ENCODE results near the gene PHACTR2. TPM values are rescaled to one million over a fixed set of nuclear protein-coding genes. Genes with fewer than 3 reads are reported as not detected.

The PHACTR2 gene
- total RNA-seq, 2 donors from 2014 or later = 68.5 to 87.7 TPM

DNA sequence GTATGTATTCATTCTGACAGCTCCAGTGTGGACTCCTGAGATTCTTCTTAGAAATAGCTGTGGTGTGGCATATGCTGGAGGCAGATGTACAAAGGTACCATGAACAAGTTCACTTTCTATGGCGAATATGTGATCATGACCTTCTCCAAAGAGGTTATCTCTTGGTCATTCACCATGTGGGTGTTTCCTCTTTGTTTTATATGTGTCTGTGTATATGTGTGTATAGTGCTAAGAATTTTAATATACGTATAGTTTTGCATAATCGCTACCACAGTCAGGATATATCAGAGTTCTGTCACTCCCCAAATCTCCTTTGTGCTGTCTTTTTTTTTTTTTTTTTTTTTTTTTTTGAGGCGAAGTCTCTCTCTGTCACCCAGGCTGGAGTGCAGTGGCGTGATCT, 47.1 kb downstream of the PHACTR2 start:
- no peaks in the 10 kb centered on the region for H3K9me3 ChIP-seq
- DNase-seq (ENCODE audit: low spot score) = no peak
- H3K4me1 ChIP-seq (ENCODE audit: control insufficient read depth in 1 of 2, low read depth in 2 of 2) = peaks cover 0 to 17% of the 10 kb centered on the region in 2 donors
- H3K4me3 ChIP-seq = no peak overlapping the region
- H3K36me3 ChIP-seq = no peaks in the 10 kb centered on the region
- H3K27me3 ChIP-seq (replicated peaks; ENCODE audit: insufficient read depth) = no peaks in the 10 kb centered on the region
- peak overlapping the region in 1 of 2 donors; percentile 11 for H3K27ac ChIP-seq
- TF ChIP-seq, protein P1, sequence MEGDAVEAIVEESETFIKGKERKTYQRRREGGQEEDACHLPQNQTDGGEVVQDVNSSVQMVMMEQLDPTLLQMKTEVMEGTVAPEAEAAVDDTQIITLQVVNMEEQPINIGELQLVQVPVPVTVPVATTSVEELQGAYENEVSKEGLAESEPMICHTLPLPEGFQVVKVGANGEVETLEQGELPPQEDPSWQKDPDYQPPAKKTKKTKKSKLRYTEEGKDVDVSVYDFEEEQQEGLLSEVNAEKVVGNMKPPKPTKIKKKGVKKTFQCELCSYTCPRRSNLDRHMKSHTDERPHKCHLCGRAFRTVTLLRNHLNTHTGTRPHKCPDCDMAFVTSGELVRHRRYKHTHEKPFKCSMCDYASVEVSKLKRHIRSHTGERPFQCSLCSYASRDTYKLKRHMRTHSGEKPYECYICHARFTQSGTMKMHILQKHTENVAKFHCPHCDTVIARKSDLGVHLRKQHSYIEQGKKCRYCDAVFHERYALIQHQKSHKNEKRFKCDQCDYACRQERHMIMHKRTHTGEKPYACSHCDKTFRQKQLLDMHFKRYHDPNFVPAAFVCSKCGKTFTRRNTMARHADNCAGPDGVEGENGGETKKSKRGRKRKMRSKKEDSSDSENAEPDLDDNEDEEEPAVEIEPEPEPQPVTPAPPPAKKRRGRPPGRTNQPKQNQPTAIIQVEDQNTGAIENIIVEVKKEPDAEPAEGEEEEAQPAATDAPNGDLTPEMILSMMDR (IDR thresholded peaks at IDR 0.05) = no peak
- ATAC-seq (ENCODE audit: insufficient number of reproducible peaks, low FRiP score, low read depth) = no peak

DNA sequence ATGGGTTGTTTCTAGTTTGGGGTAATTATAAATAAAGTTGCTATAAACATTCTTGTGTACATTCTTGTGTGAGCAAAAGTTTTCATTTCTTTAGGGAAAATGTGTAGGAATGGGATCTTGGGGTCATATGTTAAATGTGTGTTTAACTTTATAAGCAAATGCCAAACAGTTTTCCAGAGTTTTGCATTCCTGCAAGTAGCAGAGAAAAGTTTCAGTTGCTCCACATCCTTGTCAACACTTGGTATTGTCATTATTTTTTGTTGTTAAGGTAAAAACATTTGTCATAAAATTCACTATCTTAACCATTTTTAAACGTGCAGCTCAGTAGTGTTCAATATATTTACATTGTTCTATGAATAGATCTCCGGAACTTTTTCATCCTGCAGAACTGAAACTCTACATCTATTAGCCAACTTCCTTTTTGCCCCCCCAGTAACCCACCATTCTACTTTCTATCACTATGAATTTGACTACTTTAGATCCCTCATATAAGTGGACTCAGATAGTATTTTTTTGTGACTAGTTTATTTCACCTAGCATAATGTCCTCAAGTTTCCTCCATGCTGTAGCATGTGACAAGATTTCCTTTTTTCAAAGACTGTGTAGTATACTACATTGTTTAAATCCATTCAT, 48.4 kb downstream of the PHACTR2 start:
- Histone ChIP-seq H3K4me1 (ENCODE audit: control insufficient read depth in 1 of 2, low read depth in 2 of 2) (peaks cover 0 to 15% of the 10 kb centered on the region in 2 donors), H3K9me3 (no peaks in the 10 kb centered on the region), H3K4me3 (no peak overlapping the region), H3K27me3 (replicated peaks; ENCODE audit: insufficient read depth) (no peaks in the 10 kb centered on the region), H3K36me3 (no peaks in the 10 kb centered on the region), H3K27ac (no peak overlapping the region)
- ATAC-seq (ENCODE audit: insufficient number of reproducible peaks, low FRiP score, low read depth) = no peak
- TF ChIP-seq, protein P1 (IDR thresholded peaks at IDR 0.05) = no peak
- DNase-seq (ENCODE audit: low spot score) = no peak

DNA sequence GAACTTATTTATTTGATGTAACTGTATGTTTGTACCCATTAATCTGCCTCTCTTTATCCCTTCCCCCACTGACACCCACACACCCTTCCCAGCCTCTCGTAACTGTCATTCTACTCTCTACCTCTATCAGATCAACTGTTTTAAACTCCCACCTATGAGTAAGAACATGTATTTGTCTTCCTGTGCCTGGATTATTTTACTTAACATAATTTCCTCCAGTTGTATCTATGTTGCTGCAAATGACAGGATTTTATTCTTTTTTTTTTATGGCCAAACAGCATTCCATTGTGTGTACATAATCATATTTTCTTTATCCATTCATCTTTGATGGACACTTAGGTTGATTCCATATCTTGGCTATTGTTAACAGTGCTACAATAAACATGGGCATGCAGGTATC, 49.3 kb downstream of the PHACTR2 start:
- Histone ChIP-seq H3K27ac (no peak overlapping the region), H3K4me3 (no peak overlapping the region), H3K36me3 (no peaks in the 10 kb centered on the region), H3K27me3 (replicated peaks; ENCODE audit: insufficient read depth) (no peaks in the 10 kb centered on the region), H3K4me1 (ENCODE audit: control insufficient read depth in 1 of 2, low read depth in 2 of 2) (peaks cover 0 to 9% of the 10 kb centered on the region in 2 donors), H3K9me3 (no peaks in the 10 kb centered on the region)
- DNase-seq (ENCODE audit: low spot score) (no peak), ATAC-seq (ENCODE audit: insufficient number of reproducible peaks, low FRiP score, low read depth) (no peak)
- TF ChIP-seq, protein P1 (IDR thresholded peaks at IDR 0.05) = no peak

DNA sequence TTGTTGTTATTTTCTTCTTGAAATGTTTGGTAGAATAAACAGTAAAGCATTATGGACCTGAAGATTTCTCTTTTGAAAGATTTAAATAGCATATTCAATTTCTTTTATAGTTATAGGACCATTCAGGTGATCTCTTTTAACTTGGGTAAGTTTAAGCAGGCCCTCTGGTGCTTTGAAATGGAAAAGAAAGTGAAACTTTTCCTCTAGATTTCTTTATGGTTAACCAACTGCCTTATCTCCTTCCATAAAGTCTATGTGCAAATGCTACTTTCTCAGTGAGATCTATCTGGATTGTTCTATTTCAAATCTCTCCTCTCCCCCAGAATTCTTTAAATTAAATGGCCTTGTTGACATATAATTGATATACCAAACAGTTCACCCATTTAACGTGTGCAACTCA, 54.0 kb downstream of the PHACTR2 start:
- ATAC-seq (ENCODE audit: insufficient number of reproducible peaks, low FRiP score, low read depth) (no peak), DNase-seq (ENCODE audit: low spot score) (no peak)
- Histone ChIP-seq H3K27me3 (replicated peaks; ENCODE audit: insufficient read depth) (no peaks in the 10 kb centered on the region), H3K36me3 (no peaks in the 10 kb centered on the region), H3K4me1 (ENCODE audit: control insufficient read depth in 1 of 2, low read depth in 2 of 2) (peaks cover 14 to 25% of the 10 kb centered on the region in 2 donors), H3K27ac (no peak overlapping the region), H3K9me3 (no peaks in the 10 kb centered on the region), H3K4me3 (no peak overlapping the region)
- TF ChIP-seq, protein P1 (IDR thresholded peaks at IDR 0.05) = no peak

DNA sequence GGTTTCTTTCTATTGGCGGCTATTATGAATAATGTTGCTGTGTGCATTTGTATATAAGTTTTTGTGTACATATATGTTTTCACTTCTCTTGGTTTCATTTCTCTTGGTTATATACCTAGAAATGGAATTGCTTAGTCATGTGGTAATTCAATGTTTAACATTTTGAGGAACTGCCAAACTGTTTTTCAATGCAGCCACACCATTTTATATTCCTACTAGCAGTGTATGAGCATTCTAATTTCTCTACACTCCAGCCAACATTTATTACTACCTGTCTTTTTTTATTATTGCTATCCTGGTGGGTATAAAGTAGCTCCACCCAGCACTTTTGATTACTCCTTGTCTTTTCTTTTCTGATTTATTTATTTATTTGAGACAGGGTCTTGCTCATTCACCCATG, 54.8 kb downstream of the PHACTR2 start:
- H3K4me3 ChIP-seq = no peak overlapping the region
- no peaks in the 10 kb centered on the region for H3K9me3 ChIP-seq
- H3K27ac ChIP-seq = no peak overlapping the region

More for the DNA sequence above, 54.8 kb downstream of the PHACTR2 start:
- no peaks in the 10 kb centered on the region for H3K27me3 ChIP-seq (replicated peaks; ENCODE audit: insufficient read depth)
- H3K36me3 ChIP-seq = no peaks in the 10 kb centered on the region
- TF ChIP-seq, protein P1 (IDR thresholded peaks at IDR 0.05) = no peak
- peaks cover 14 to 25% of the 10 kb centered on the region in 2 donors for H3K4me1 ChIP-seq (ENCODE audit: control insufficient read depth in 1 of 2, low read depth in 2 of 2)
- DNase-seq (ENCODE audit: low spot score) = no peak
- no peak for ATAC-seq (ENCODE audit: insufficient number of reproducible peaks, low FRiP score, low read depth)

All from thoracic aorta (tissue), 2 donors.